ENCODE results near the gene LITAF.

GRCh38 chr16:11627292-11627663 is 40.6 kb upstream of the LITAF start:
- TF ChIP-seq CTCF (IDR thresholded peaks at IDR 0.05) (no peak), ZNF512 (CRISPR knock-in tag; IDR thresholded peaks at IDR 0.05; ENCODE audit: borderline replicate concordance) (no peak), FOXP4 (CRISPR knock-in tag; IDR thresholded peaks at IDR 0.05) (no peak), ZNF416 (CRISPR knock-in tag; IDR thresholded peaks at IDR 0.05) (no peak), SMAD3 (CRISPR knock-in tag; IDR thresholded peaks at IDR 0.05; ENCODE audit: borderline replicate concordance) (no peak)
